H1 (cell line): ENCODE results near the gene PPM1N. TPM values are rescaled to one million over a fixed set of nuclear protein-coding genes. Genes with fewer than 3 reads are reported as not detected.
A peak's percentile ranks its signal among the peaks of the same experiment; 100 is the strongest.

ENCODE experiments used
- CTCF ChIA-PET: fragments of 300-600 bp; sonication (Branson Sonifier 250); formaldehyde crosslinking; loops from one replicate; lab custom pipeline; 2021; ENCODE audit not compliant: partially characterized antibody; lab: Charles Lee
- POLR2A ChIA-PET: fragments of 300-600 bp; sonication (Branson Sonifier 250); formaldehyde crosslinking; loops from one replicate; lab custom pipeline; 2021; ENCODE audit warnings: inconsistent platforms; ENCODE audit not compliant: partially characterized antibody; lab: Charles Lee
- DNase-seq, 2 experiments: peaks; one replicate each; pipeline versions ENCODE4 v3.0.0 to v3.0.0-alpha.2; 2010 to 2022; ENCODE audit warnings: low spot score in 2 of 2, low read depth in 1 of 2, mixed read lengths in 1 of 2
- FAIRE-seq: peaks from 2 replicates; lab custom pipeline; 2011; peaks lifted over from hg19 to GRCh38; lab: Jason Lieb, UNC
- H2AFZ ChIP-seq: 2 replicates; pipeline ENCODE4 v1.8.1; 2012; ENCODE audit warnings: low read length, inconsistent platforms
- H2AK5ac ChIP-seq: 2 replicates; pipeline ENCODE4 v1.6.1; 2013; ENCODE audit warnings: low read depth, low read length
- H2BK120ac ChIP-seq: replicated peaks from 2 replicates; pipeline ENCODE3; 2013; ENCODE audit warnings: low read depth, low read length, inconsistent platforms
- H2BK12ac ChIP-seq: 2 replicates; pipeline ENCODE4 v1.6.1; 2013; ENCODE audit warnings: low read depth, low read length
- H2BK15ac ChIP-seq: 2 replicates; pipeline ENCODE4 v1.6.1; 2013; ENCODE audit warnings: low read length
- H2BK20ac ChIP-seq: 2 replicates; pipeline ENCODE4 v1.6.1; 2013; ENCODE audit warnings: low read length
- H2BK5ac ChIP-seq: 2 replicates; pipeline ENCODE4 v1.6.1; 2013; ENCODE audit warnings: low read depth, low read length
- H3K14ac ChIP-seq: 2 replicates; pipeline ENCODE4 v1.6.1; 2013; ENCODE audit warnings: inconsistent platforms; ENCODE audit not compliant: insufficient read length
- H3K18ac ChIP-seq: 2 replicates; pipeline ENCODE4 v1.6.1; 2013; ENCODE audit warnings: low read length; ENCODE audit errors: extremely low read depth
- H3K23ac ChIP-seq: 2 replicates; pipeline ENCODE4 v1.6.1; 2013; ENCODE audit warnings: inconsistent platforms; ENCODE audit not compliant: insufficient read length
- H3K23me2 ChIP-seq: 2 replicates; pipeline ENCODE4 v1.6.1; 2013; ENCODE audit warnings: low read depth, low read length
- H3K27ac ChIP-seq: 2 replicates; pipeline ENCODE4 v1.6.1; 2011; ENCODE audit warnings: low read depth, low read length, inconsistent platforms
- H3K27me3 ChIP-seq, 4 experiments: replicated peaks in 1 of 4; 1 replicate in 1 of 4; 2 replicates in 3 of 4; pipeline versions ENCODE4 v1.6.1 to v1.8.1; 2011 to 2013; ENCODE audit warnings: low read length in 3 of 4, mild to moderate bottlenecking in 3 of 4, inconsistent platforms in 2 of 4, mixed read lengths in 2 of 4, moderate library complexity in 1 of 4; ENCODE audit not compliant: control insufficient read depth in 3 of 4, insufficient read depth in 3 of 4; ENCODE audit errors: extremely low read depth in 1 of 4
- H3K36me3 ChIP-seq, 4 experiments: 2 replicates each; pipeline versions ENCODE4 v1.6.1 to v1.8.1; 2011 to 2013; ENCODE audit warnings: mild to moderate bottlenecking in 4 of 4, low read length in 3 of 4, moderate library complexity in 2 of 4, control low read depth in 1 of 4, inconsistent platforms in 1 of 4; ENCODE audit not compliant: insufficient read depth in 4 of 4, control insufficient read depth in 2 of 4
- H3K4ac ChIP-seq: replicated peaks from 2 replicates; pipeline ENCODE3; 2013; ENCODE audit warnings: low read length, low read depth, mixed read lengths, inconsistent platforms; ENCODE audit not compliant: insufficient read length
- H3K4me1 ChIP-seq, 4 experiments: replicated peaks in 1 of 4; 1 replicate in 1 of 4; 2 replicates in 3 of 4; pipeline versions ENCODE4 v1.6.1 to v1.8.1; 2011 to 2013; ENCODE audit warnings: low read length in 3 of 4, inconsistent platforms in 2 of 4, mixed read lengths in 1 of 4; ENCODE audit not compliant: insufficient read depth in 4 of 4, control insufficient read depth in 3 of 4
- H3K4me2 ChIP-seq, 2 experiments: 2 replicates each; pipeline versions ENCODE4 v1.6.1 to v1.8.1; 2011 to 2013; ENCODE audit warnings: low read depth in 2 of 2, low read length in 2 of 2, control low read depth in 1 of 2, inconsistent platforms in 1 of 2, mild to moderate bottlenecking in 1 of 2; ENCODE audit not compliant: insufficient read depth in 1 of 2
- H3K4me3 ChIP-seq, 4 experiments: fragments of 200-600, 300-600 bp in 1 of 4; sonication (generic), shearing (Covaris generic), sonication (Bioruptor Twin) in 1 of 4; 2 replicates each; pipeline versions ENCODE4 v1.5.1 to v1.8.1; 2011 to 2016; ENCODE audit warnings: low read length in 4 of 4, low read depth in 3 of 4, control low read depth in 2 of 4, inconsistent platforms in 2 of 4, mild to moderate bottlenecking in 2 of 4, mixed read lengths in 1 of 4, moderate library complexity in 1 of 4; ENCODE audit not compliant: insufficient read depth in 2 of 4; ENCODE audit errors: extremely low read depth in 1 of 4
- H3K56ac ChIP-seq: replicated peaks from 2 replicates; pipeline ENCODE3; 2013; ENCODE audit warnings: low read depth, mild to moderate bottlenecking, mixed read lengths, low read length, inconsistent platforms; ENCODE audit not compliant: insufficient read length
- H3K79me1 ChIP-seq: 2 replicates; pipeline ENCODE4 v1.6.1; 2013; ENCODE audit warnings: low read depth, low read length, control low read depth
- H3K79me2 ChIP-seq, 2 experiments: 2 replicates each; pipeline versions ENCODE4 v1.6.1 to v1.8.1; 2012 to 2013; ENCODE audit warnings: low read length in 2 of 2, mild to moderate bottlenecking in 2 of 2, inconsistent platforms in 1 of 2; ENCODE audit not compliant: insufficient read depth in 2 of 2, control insufficient read depth in 1 of 2
- H3K9ac ChIP-seq, 4 experiments: replicated peaks in 1 of 4; 1 replicate in 1 of 4; 2 replicates in 3 of 4; pipeline versions ENCODE4 v1.6.1 to v1.8.1; 2011 to 2013; ENCODE audit warnings: low read depth in 3 of 4, low read length in 3 of 4, control low read depth in 2 of 4, mild to moderate bottlenecking in 2 of 4, moderate library complexity in 2 of 4, inconsistent platforms in 1 of 4; ENCODE audit errors: extremely low read depth in 1 of 4
- H3K9me3 ChIP-seq, 2 experiments: 2 replicates each; pipeline versions ENCODE4 v1.6.1 to v1.8.1; 2012 to 2013; ENCODE audit warnings: mild to moderate bottlenecking in 2 of 2, moderate library complexity in 2 of 2, control low read depth in 1 of 2, inconsistent platforms in 1 of 2, low read depth in 1 of 2, low read length in 1 of 2, mixed read lengths in 1 of 2; ENCODE audit not compliant: insufficient read depth in 2 of 2
- H4K20me1 ChIP-seq, 2 experiments: replicated peaks in 1 of 2; 2 replicates each; pipeline versions ENCODE3 to v1.8.1; 2011 to 2013; ENCODE audit warnings: inconsistent platforms in 2 of 2, low read length in 2 of 2, mild to moderate bottlenecking in 1 of 2; ENCODE audit not compliant: insufficient read depth in 2 of 2, control insufficient read depth in 1 of 2
- H4K5ac ChIP-seq: 2 replicates; pipeline ENCODE4 v1.6.1; 2013; ENCODE audit warnings: low read length, low read depth, mixed read lengths, inconsistent platforms; ENCODE audit not compliant: insufficient read length
- H4K8ac ChIP-seq: 2 replicates; pipeline ENCODE4 v1.8.0; 2013; ENCODE audit warnings: mild to moderate bottlenecking, moderate library complexity, low read length, inconsistent platforms; ENCODE audit not compliant: insufficient read depth; ENCODE audit errors: extremely low read depth
- H4K91ac ChIP-seq: replicated peaks from 2 replicates; pipeline ENCODE3; 2013; ENCODE audit warnings: low read length, mixed read lengths, inconsistent platforms; ENCODE audit not compliant: insufficient read length
- ASH2L ChIP-seq: fragments of 200-600, 300-600 bp; sonication (generic); IDR thresholded peaks from one replicate; pipeline ENCODE4 v1.7.1; 2017; ENCODE audit warnings: low read length
- SAP30 ChIP-seq: fragments of 300-600 bp; sonication (generic); IDR thresholded peaks from 2 replicates; pipeline ENCODE4 v1.7.1; 2012; ENCODE audit warnings: low read length, moderate library complexity, mild to moderate bottlenecking, inconsistent platforms; ENCODE audit not compliant: insufficient read depth, insufficient replicate concordance
- WGBS, 2 experiments: shearing (Covaris generic) in 1 of 2; methylation state at CpG; one replicate each; pipeline versions ENCODE4 v1.1.6 to v1.1.7; 2013 to 2015; ENCODE audit warnings: low lambda C conversion rate in 2 of 2, mixed read lengths in 2 of 2, inconsistent platforms in 1 of 2, low coverage in 1 of 2, missing lambda C conversion rate in 1 of 2; ENCODE audit not compliant: insufficient replicate concordance in 2 of 2, insufficient coverage in 1 of 2, insufficient read length in 1 of 2; ENCODE audit errors: extremely low coverage in 1 of 2, missing lambda C conversion rate in 1 of 2; 5-methylcytosine and 5-hydroxymethylcytosine counted together
- polyA plus RNA-seq, 7 experiments: library from polyadenylated mRNA; depleted of rRNA in 3 of 7; stranded (reverse) in 5 of 7; unstranded in 2 of 7; fragments of >200 nt in 5 of 7; fragments of 200-250 nt in 2 of 7; gene quantifications; 1 replicate in 5 of 7; 2 replicates in 1 of 7; 4 replicates in 1 of 7; pipeline versions ENCODE4 v1.2.1 to v1.2.3, GENCODE V29; 2011 to 2013; ENCODE audit warnings: missing spikeins in 2 of 7, mixed read lengths in 2 of 7
- total RNA-seq: library from RNA; stranded (reverse); fragmentation: NEBNext Ultra II Directional; extraction: Animal tissue kit (Norgen Biotek cat#: 25700); gene quantifications from 2 replicates; pipeline ENCODE4 v1.2.1, GENCODE V29; 2021

PPM1N gene
- total and polyA plus RNA-seq, 2 of the 8 experiments (the other 6 are each of a cell fraction or from before 2014, with no cell fraction given), result 12.2 to 14.4 TPM

DNA sequence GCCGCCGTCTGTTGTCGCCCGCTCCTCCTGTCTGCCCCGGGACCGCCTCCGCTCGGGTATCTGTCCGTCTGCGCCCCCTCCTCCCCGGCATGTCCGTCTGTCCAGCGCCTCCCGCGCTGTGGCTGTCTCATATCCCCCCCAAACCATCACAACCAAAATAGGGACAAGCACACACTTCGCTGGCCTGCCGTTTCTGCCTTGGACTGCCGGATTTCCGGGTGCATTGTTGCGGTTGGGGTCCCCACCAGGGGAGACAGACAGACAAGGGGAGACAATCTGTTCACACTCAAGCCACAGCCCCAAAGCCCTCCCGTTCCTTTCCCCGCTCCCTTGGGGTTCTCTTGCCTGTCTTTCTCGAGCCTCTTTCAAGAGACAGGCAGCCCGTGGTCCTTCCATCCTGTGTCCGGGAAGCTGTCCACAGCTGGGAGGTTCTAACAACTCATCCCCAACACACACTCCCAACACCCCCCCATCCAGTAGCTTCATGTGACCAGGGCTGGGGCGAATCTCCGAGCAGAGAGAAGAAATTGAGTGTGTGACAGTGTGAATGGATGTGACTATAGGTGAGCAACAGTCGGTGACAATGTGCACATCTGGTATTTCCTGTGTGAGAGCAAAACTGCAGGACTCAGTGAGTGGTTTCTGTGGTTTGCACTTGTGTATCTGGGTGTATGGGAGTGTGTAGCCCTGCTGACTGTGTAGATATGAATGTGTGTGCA lies 47.0 kb upstream of the PPM1N start:
- peaks cover 0 to 15% (median 9%) of the 10 kb centered on the region in 4 experiments; a peak in 5 of 7 replicates for H3K4me1 ChIP-seq
- H3K56ac ChIP-seq, result no peak overlapping the region
- peak overlapping the region; percentile 80; the same call in 1 of the 2 replicates for H2BK12ac ChIP-seq
- H3K9me3 ChIP-seq, result no peaks in the 10 kb centered on the region
- no peak overlapping the region for H3K18ac ChIP-seq
- H4K91ac ChIP-seq, result no peak overlapping the region
- WGBS, 2 experiments, result 32% methylated on average over 25 of the region's 28 CpGs; no CpG with 5 or more reads in 1 of the 2 experiments
- H2AFZ ChIP-seq, result peak overlapping the region; percentile 30; the same call in 1 of the 2 replicates
- no peaks in the 10 kb centered on the region for H4K20me1 ChIP-seq
- no peak overlapping the region for H3K23ac ChIP-seq
- H3K4ac ChIP-seq, result no peak overlapping the region
- H4K8ac ChIP-seq, result peak overlapping the region; percentile 91
- H4K5ac ChIP-seq, result no peak overlapping the region
- 0 out of 2 replicates have a peak overlapping the region, but pooled peaks have one; percentile 40 for H2BK5ac ChIP-seq
- POLR2A ChIA-PET, result interaction anchor here (1.0 to 4.0 kb wide), 6 partner anchors 10 to 47 kb away, joined by 3 to 31 read pairs (median 4); partner anchors contain the start of genes FOSB and PPM1N
- no peak for TF ChIP-seq ASH2L
- TF ChIP-seq SAP30, result peak; percentile 35
- FAIRE-seq (no peak), DNase-seq (no peak)
- H3K36me3 ChIP-seq, result no peaks in the 10 kb centered on the region
- H3K79me2 ChIP-seq, result no peaks in the 10 kb centered on the region
- H3K14ac ChIP-seq, result no peak overlapping the region
- no peaks in the 10 kb centered on the region for H3K79me1 ChIP-seq
- H2AK5ac ChIP-seq, result peak overlapping the region; percentile 87; the same call in 1 of the 2 replicates
- H2BK20ac ChIP-seq, result no peak overlapping the region
- H3K27me3 ChIP-seq, result peaks cover 0 to 19% (median 14%) of the 10 kb centered on the region in 4 experiments; a peak in 6 of 7 replicates
- peak overlapping the region; percentile 50 to 71 (median 54); a peak in 6 of 7 replicates for H3K9ac ChIP-seq
- no peak overlapping the region for H2BK120ac ChIP-seq
- H3K4me3 ChIP-seq, result peak overlapping the region; percentile 51 to 69 (median 53)
- CTCF ChIA-PET, result interaction anchor here (1.2 to 3.6 kb wide), 4 partner anchors 11 to 26 kb away, joined by 5 to 24 read pairs (median 12); no protein-coding TSS in a partner anchor
- peak overlapping the region; percentile 70 to 97 for H3K4me2 ChIP-seq
- H3K23me2 ChIP-seq, result peaks cover 13% of the 10 kb centered on the region
- no peak overlapping the region for H3K27ac ChIP-seq
- H2BK15ac ChIP-seq, result 0 out of 2 replicates have a peak overlapping the region, but pooled peaks have one; percentile 46
